ENCODE data around the gene EIPR1.

GRCh38 chr2:3289971-3290370, 87.6 kb downstream of the EIPR1 start:
- TF ChIP-seq POLR2A (IDR thresholded peaks at IDR 0.05; ENCODE audit: low read depth) (no peak), POLR2AphosphoS5 (IDR thresholded peaks at IDR 0.05) (no peak), CTCF (IDR thresholded peaks at IDR 0.05) (no peak), EP300 (IDR thresholded peaks at IDR 0.05) (no peak)

All from esophagus muscularis mucosa (tissue), 4 donors.